ENCODE data around the gene FOXP1. TPM values are rescaled to one million over a fixed set of nuclear protein-coding genes. Genes with fewer than 3 reads are reported as not detected.

Gene FOXP1
- total RNA-seq, 4 donors from 2014 or later: 181 to 225 (median 205) TPM

GRCh38 chr3:71489315-71489761, 94.2 kb downstream of the FOXP1 start:
- no peaks in the 10 kb centered on the region for H3K27me3 ChIP-seq
- no peak for DNase-seq (ENCODE audit: extremely low spot score)
- H3K4me1 ChIP-seq: peaks cover 0 to 14% (median 3%) of the 10 kb centered on the region in 4 donors
- H3K9me3 ChIP-seq: peaks cover 0 to 5% (median 0%) of the 10 kb centered on the region in 4 donors
- H3K36me3 ChIP-seq: peaks cover 0 to 25% (median 8%) of the 10 kb centered on the region in 4 donors
- intact Hi-C loops (cut with DNase I): no loop called here
- TF ChIP-seq EP300 (IDR thresholded peaks at IDR 0.05) (no peak), POLR2A (IDR thresholded peaks at IDR 0.05; ENCODE audit: low read depth) (no peak), CTCF (IDR thresholded peaks at IDR 0.05) (no peak), POLR2AphosphoS5 (IDR thresholded peaks at IDR 0.05) (no peak)
- WGBS: 93% methylated on average over 9 of the region's 9 CpGs
- no peak overlapping the region for H3K4me3 ChIP-seq
- H3K27ac ChIP-seq (replicated peaks in 1 of 4): no peak overlapping the region

GRCh38 chr3:71488882-71489281, 94.6 kb downstream of the FOXP1 start:
- no peak overlapping the region for H3K27ac ChIP-seq (replicated peaks in 1 of 4)
- H3K4me1 ChIP-seq: peaks cover 0 to 14% (median 3%) of the 10 kb centered on the region in 4 donors
- TF ChIP-seq CTCF (IDR thresholded peaks at IDR 0.05): no peak
- no peak for TF ChIP-seq EP300 (IDR thresholded peaks at IDR 0.05)
- TF ChIP-seq POLR2AphosphoS5 (IDR thresholded peaks at IDR 0.05): no peak
- no peak for TF ChIP-seq POLR2A (IDR thresholded peaks at IDR 0.05; ENCODE audit: low read depth)
- peaks cover 0 to 5% (median 0%) of the 10 kb centered on the region in 4 donors for H3K9me3 ChIP-seq
- no peak overlapping the region for H3K4me3 ChIP-seq
- H3K27me3 ChIP-seq: no peaks in the 10 kb centered on the region
- WGBS: 89% methylated on average over 9 of the region's 9 CpGs
- no peak for DNase-seq (ENCODE audit: extremely low spot score)
- H3K36me3 ChIP-seq: peaks cover 0 to 25% (median 8%) of the 10 kb centered on the region in 4 donors
- intact Hi-C loops (cut with DNase I): no loop called here

- no peak for TF ChIP-seq POLR2AphosphoS5 (IDR thresholded peaks at IDR 0.05)
- no peak for TF ChIP-seq EP300 (IDR thresholded peaks at IDR 0.05)
- no peak for TF ChIP-seq POLR2A (IDR thresholded peaks at IDR 0.05; ENCODE audit: low read depth)
- TF ChIP-seq CTCF (IDR thresholded peaks at IDR 0.05): no peak
- 81% methylated on average over 6 of the region's 6 CpGs for WGBS
- peaks cover 0 to 25% (median 8%) of the 10 kb centered on the region in 4 donors for H3K36me3 ChIP-seq
- DNase-seq (ENCODE audit: extremely low spot score): no peak
- intact Hi-C loops (cut with DNase I): no loop called here
- peaks cover 0 to 14% (median 3%) of the 10 kb centered on the region in 4 donors for H3K4me1 ChIP-seq
- H3K27me3 ChIP-seq: no peaks in the 10 kb centered on the region
- peaks cover 0 to 5% (median 0%) of the 10 kb centered on the region in 4 donors for H3K9me3 ChIP-seq
- H3K27ac ChIP-seq (replicated peaks in 1 of 4): no peak overlapping the region
- H3K4me3 ChIP-seq: no peak overlapping the region
Measured at GRCh38 chr3:71488391-71488809, 95.1 kb downstream of the FOXP1 start.

- Histone ChIP-seq H3K36me3 (peaks cover 0 to 23% (median 7%) of the 10 kb centered on the region in 4 donors), H3K4me3 (no peak overlapping the region), H3K27ac (replicated peaks in 1 of 4) (no peak overlapping the region), H3K9me3 (peaks cover 0 to 5% (median 0%) of the 10 kb centered on the region in 4 donors), H3K4me1 (peaks cover 0 to 14% (median 3%) of the 10 kb centered on the region in 4 donors), H3K27me3 (no peaks in the 10 kb centered on the region)
- intact Hi-C loops (cut with DNase I): no loop called here
- 91% methylated on average over 5 of the region's 5 CpGs for WGBS
- TF ChIP-seq POLR2A (IDR thresholded peaks at IDR 0.05; ENCODE audit: low read depth): no peak
- no peak for TF ChIP-seq POLR2AphosphoS5 (IDR thresholded peaks at IDR 0.05)
- no peak for TF ChIP-seq EP300 (IDR thresholded peaks at IDR 0.05)
- TF ChIP-seq CTCF (IDR thresholded peaks at IDR 0.05): no peak
- DNase-seq (ENCODE audit: extremely low spot score): no peak
Measured at GRCh38 chr3:71487418-71487817, 96.1 kb downstream of the FOXP1 start.

- 93% methylated on average over 6 of the region's 6 CpGs for WGBS
- Histone ChIP-seq H3K36me3 (peaks cover 0 to 17% (median 5%) of the 10 kb centered on the region in 4 donors), H3K27ac (replicated peaks in 1 of 4) (no peak overlapping the region), H3K4me3 (no peak overlapping the region), H3K9me3 (peaks cover 0 to 5% (median 0%) of the 10 kb centered on the region in 4 donors), H3K4me1 (peaks cover 0 to 14% (median 3%) of the 10 kb centered on the region in 4 donors), H3K27me3 (no peaks in the 10 kb centered on the region)
- TF ChIP-seq POLR2AphosphoS5 (IDR thresholded peaks at IDR 0.05): no peak
- intact Hi-C loops (cut with DNase I): no loop called here
- no peak for DNase-seq (ENCODE audit: extremely low spot score)
Measured at GRCh38 chr3:71486831-71487230, 96.7 kb downstream of the FOXP1 start.

All from esophagus muscularis mucosa (tissue), 4 donors.